Smooth muscle cell (in vitro differentiated cells): ENCODE results near the gene UBA5. TPM values are rescaled to one million over a fixed set of nuclear protein-coding genes. Genes with fewer than 3 reads are reported as not detected.
"Not testable (repeated sequence)": the region's sequence is repeated elsewhere in the genome, so short reads cannot be mapped to it uniquely, and the experiment has no call there.

Experiments
- DNase-seq: peaks from one replicate; lab custom pipeline; 2025; ENCODE audit not compliant: unreplicated experiment; lab: John Stamatoyannopoulos, UW
- H2AFZ ChIP-seq: fragments of 200-600 bp; sonication (generic); 2 replicates; pipeline ENCODE4 v1.6.0; 2016; ENCODE audit warnings: antibody characterized with exemption, low read depth, mild to moderate bottlenecking
- H3F3A ChIP-seq: fragments of 200-600 bp; sonication (generic); 2 replicates; pipeline ENCODE4 v1.6.0; 2017; ENCODE audit warnings: antibody characterized with exemption, low read depth
- H3K27ac ChIP-seq: fragments of 200-600 bp; sonication (generic); 2 replicates; pipeline ENCODE4 v1.5.1; 2016; ENCODE audit warnings: low read depth, mild to moderate bottlenecking
- H3K27me3 ChIP-seq: fragments of 200-600 bp; sonication (generic); 2 replicates; pipeline ENCODE4 v1.6.1; 2016; ENCODE audit warnings: low read depth, mild to moderate bottlenecking
- H3K36me3 ChIP-seq: fragments of 200-600 bp; sonication (generic); 2 replicates; pipeline ENCODE4 v1.5.1; 2016; ENCODE audit warnings: low read depth
- H3K4me1 ChIP-seq: fragments of 200-600 bp; sonication (generic); 2 replicates; pipeline ENCODE4 v1.5.1; 2016; ENCODE audit warnings: low read depth
- H3K4me2 ChIP-seq: fragments of 200-600 bp; sonication (generic); 2 replicates; pipeline ENCODE4 v1.6.0; 2016; ENCODE audit warnings: mild to moderate bottlenecking
- H3K4me3 ChIP-seq: fragments of 200-600 bp; sonication (generic); 2 replicates; pipeline ENCODE4 v1.5.1; 2016; ENCODE audit warnings: mild to moderate bottlenecking
- H3K79me2 ChIP-seq: fragments of 200-600 bp; sonication (generic); 2 replicates; pipeline ENCODE4 v1.6.0; 2016; ENCODE audit warnings: low read depth, mild to moderate bottlenecking
- H3K9ac ChIP-seq: fragments of 200-600 bp; sonication (generic); 2 replicates; pipeline ENCODE4 v1.6.0; 2016; ENCODE audit warnings: low read depth
- H3K9me3 ChIP-seq: fragments of 200-600 bp; sonication (generic); replicated peaks from 2 replicates; pipeline ENCODE4 v1.5.1; 2016; ENCODE audit warnings: low read depth
- H4K20me1 ChIP-seq: fragments of 200-600 bp; sonication (generic); 2 replicates; pipeline ENCODE4 v1.6.0; 2016; ENCODE audit warnings: low read depth
- CTCF ChIP-seq: fragments of 200-600 bp; sonication (generic); IDR thresholded peaks from 2 replicates; pipeline ENCODE4 v1.5.1; 2017; ENCODE audit warnings: borderline replicate concordance, mild to moderate bottlenecking, antibody characterized with exemption; ENCODE audit not compliant: insufficient read depth, poor library complexity, severe bottlenecking
- WGBS: methylation state at CpG from one replicate; pipeline ENCODE4 v1.1.7; 2016; ENCODE audit warnings: low lambda C conversion rate; 5-methylcytosine and 5-hydroxymethylcytosine counted together
- polyA plus RNA-seq: library from polyadenylated mRNA; unstranded; fragments of >200 nt; fragmentation: Nextera tagmentation; extraction: Ambion mirVana; gene quantifications from 2 replicates; pipeline ENCODE4 v1.2.1, GENCODE V29; 2016
- total RNA-seq: library from RNA; depleted of rRNA; stranded (reverse); fragments of >200 nt; gene quantifications from 2 replicates; pipeline ENCODE4 v1.2.3, GENCODE V29; 2014

The UBA5 gene
- 36.0 and 46.7 TPM in 2 replicates for total RNA-seq
- 43.7 and 46.0 TPM in 2 replicates for polyA plus RNA-seq

GRCh38 chr3:132660052-132660810 is at the start of gene UBA5:
TSS of gene UBA5 (plus strand) at chr3:132660329. CDS start at chr3:132660538, 209 bp downstream.
- Histone ChIP-seq H3K27ac (peak within 1 kb of the TSS; percentile 90), H3K9ac (peak within 1 kb of the TSS; percentile 93), H3K4me1 (peaks cover 23% of the 10 kb centered on the region), H3F3A (peaks cover 3% of the 10 kb centered on the region), H3K9me3 (no peaks in the 10 kb centered on the region), H2AFZ (peak within 1 kb of the TSS; percentile 100), H4K20me1 (peaks cover 34% of the 10 kb centered on the region), H3K4me2 (peak within 1 kb of the TSS; percentile 95), H3K27me3 (no peaks in the 10 kb centered on the region), H3K36me3 (no peaks in the 10 kb centered on the region), H3K79me2 (peaks cover 61% of the 10 kb centered on the region), H3K4me3 (peak within 1 kb of the TSS; percentile 93)
- DNase-seq = peak; percentile 50
- WGBS = under 1% methylated on average over 60 of the region's 64 CpGs
- no peak for TF ChIP-seq CTCF

GRCh38 chr3:132615301-132615700 is 44.8 kb upstream of the UBA5 start:
- WGBS = 100% methylated on average over 3 of the region's 3 CpGs
- not testable (repeated sequence) for H3K9ac ChIP-seq, H3K4me2 ChIP-seq, H4K20me1 ChIP-seq, H3K4me3 ChIP-seq, H3K36me3 ChIP-seq, H2AFZ ChIP-seq, H3K79me2 ChIP-seq, H3F3A ChIP-seq, H3K27me3 ChIP-seq, DNase-seq, H3K4me1 ChIP-seq, H3K27ac ChIP-seq, H3K9me3 ChIP-seq

GRCh38 chr3:132615881-132616280 is 44.2 kb upstream of the UBA5 start:
- no peaks in the 10 kb centered on the region for H3K79me2 ChIP-seq
- H3F3A ChIP-seq = peaks cover 4% of the 10 kb centered on the region
- H3K27me3 ChIP-seq = no peaks in the 10 kb centered on the region
- H3K4me3 ChIP-seq = no peak overlapping the region
- no peak overlapping the region for H3K27ac ChIP-seq
- DNase-seq = no peak
- peaks cover 9% of the 10 kb centered on the region for H3K36me3 ChIP-seq
- WGBS = 88% methylated on average over 3 of the region's 3 CpGs
- no peaks in the 10 kb centered on the region for H4K20me1 ChIP-seq
- H3K9ac ChIP-seq = no peak overlapping the region
- no peaks in the 10 kb centered on the region for H3K4me1 ChIP-seq
- no peak overlapping the region for H3K4me2 ChIP-seq
- no peak for TF ChIP-seq CTCF
- H2AFZ ChIP-seq = no peak overlapping the region
- H3K9me3 ChIP-seq = peaks cover under 1% of the 10 kb centered on the region

- Histone ChIP-seq H3K4me1 (no peaks in the 10 kb centered on the region), H3K79me2 (no peaks in the 10 kb centered on the region), H4K20me1 (no peaks in the 10 kb centered on the region), H3F3A (peaks cover 4% of the 10 kb centered on the region), H3K27ac (no peak overlapping the region), H3K9me3 (peaks cover 7% of the 10 kb centered on the region), H3K4me2 (no peak overlapping the region), H3K36me3 (peaks cover 16% of the 10 kb centered on the region), H3K27me3 (no peaks in the 10 kb centered on the region), H2AFZ (no peak overlapping the region), H3K4me3 (no peak overlapping the region), H3K9ac (no peak overlapping the region)
- 100% methylated on average over 1 of the region's 1 CpG for WGBS
- DNase-seq = no peak
- TF ChIP-seq CTCF = no peak
Observed at GRCh38 chr3:132616780-132617179, 43.3 kb upstream of the UBA5 start.
